ENCODE results near the gene PTPRN2. TPM values are rescaled to one million over a fixed set of nuclear protein-coding genes. Genes with fewer than 3 reads are reported as not detected.
A peak's percentile ranks its signal among the peaks of the same experiment; 100 is the strongest.

The PTPRN2 gene
- total and polyA plus RNA-seq, 2 donors (not counting 1 experiment from before 2014, with no cell fraction given) = 0.54 to 1.2 TPM

GRCh38 chr7:157844141-157844540, 743.5 kb downstream of the PTPRN2 start:
- peaks cover 12% of the 10 kb centered on the region for H3K9me3 ChIP-seq (ENCODE audit: control insufficient read depth, insufficient read depth, low read depth, low read length)
- H3K36me3 ChIP-seq (ENCODE audit: control insufficient read depth, insufficient read depth, low read length) = no peaks in the 10 kb centered on the region
- H3K79me2 ChIP-seq (ENCODE audit: control insufficient read depth, insufficient read depth, low read length) = no peaks in the 10 kb centered on the region

GRCh38 chr7:157843336-157844140, 744.1 kb downstream of the PTPRN2 start:
- Histone ChIP-seq H3K9ac (ENCODE audit: insufficient read depth, low read length) (no peak overlapping the region), H3K27me3 (ENCODE audit: control insufficient read depth, insufficient read depth, low read length) (no peaks in the 10 kb centered on the region), H2AFZ (ENCODE audit: low read length) (no peak overlapping the region), H3K4me1 (ENCODE audit: control insufficient read depth, extremely low read depth, insufficient read depth, low read length) (no peaks in the 10 kb centered on the region), H3K4me2 (ENCODE audit: extremely low read depth, insufficient read depth, low read length) (no peak overlapping the region), H4K20me1 (ENCODE audit: control insufficient read depth, extremely low read depth, insufficient read depth, low read length) (no peaks in the 10 kb centered on the region), H3K27ac (ENCODE audit: insufficient read depth, low read length) (no peak overlapping the region), H3K9me3 (ENCODE audit: control insufficient read depth, insufficient read depth, low read depth, low read length) (peaks cover 13% of the 10 kb centered on the region), H3K79me2 (ENCODE audit: control insufficient read depth, insufficient read depth, low read length) (no peaks in the 10 kb centered on the region), H3K36me3 (ENCODE audit: control insufficient read depth, insufficient read depth, low read length) (no peaks in the 10 kb centered on the region), H3K4me3 (replicated peaks in 1 of 4; ENCODE audit: control extremely low read depth in 1 of 4, insufficient read depth in 1 of 4, low read depth in 3 of 4, low read length in 4 of 4) (no peak overlapping the region)
- DNase-seq (ENCODE audit: low read depth in 2 of 2) = no peak
- no peak for TF ChIP-seq EZH2 (IDR thresholded peaks at IDR 0.05; ENCODE audit: low read length, missing control alignments)
- no peak for TF ChIP-seq CTCF (conservative IDR thresholded peaks at IDR 0.05 in 1 of 2, IDR thresholded peaks at IDR 0.05 in 1 of 2; ENCODE audit: low read depth in 1 of 2, low read length in 2 of 2)

More at GRCh38 chr7:157844141-157844540, 743.5 kb downstream of the PTPRN2 start:
- H3K4me3 ChIP-seq (replicated peaks in 1 of 4; ENCODE audit: control extremely low read depth in 1 of 4, insufficient read depth in 1 of 4, low read depth in 3 of 4, low read length in 4 of 4) = no peak overlapping the region
- H3K27ac ChIP-seq (ENCODE audit: insufficient read depth, low read length) = no peak overlapping the region
- TF ChIP-seq EZH2 (IDR thresholded peaks at IDR 0.05; ENCODE audit: low read length, missing control alignments) = no peak
- TF ChIP-seq CTCF (conservative IDR thresholded peaks at IDR 0.05 in 1 of 2, IDR thresholded peaks at IDR 0.05 in 1 of 2; ENCODE audit: low read depth in 1 of 2, low read length in 2 of 2) = no peak
- no peak overlapping the region for H3K9ac ChIP-seq (ENCODE audit: insufficient read depth, low read length)
- no peaks in the 10 kb centered on the region for H4K20me1 ChIP-seq (ENCODE audit: control insufficient read depth, extremely low read depth, insufficient read depth, low read length)
- H3K27me3 ChIP-seq (ENCODE audit: control insufficient read depth, insufficient read depth, low read length) = no peaks in the 10 kb centered on the region
- no peaks in the 10 kb centered on the region for H3K4me1 ChIP-seq (ENCODE audit: control insufficient read depth, extremely low read depth, insufficient read depth, low read length)
- no peak overlapping the region for H3K4me2 ChIP-seq (ENCODE audit: extremely low read depth, insufficient read depth, low read length)
- DNase-seq (ENCODE audit: low read depth in 2 of 2) = no peak
- no peak overlapping the region for H2AFZ ChIP-seq (ENCODE audit: low read length)

GRCh38 chr7:157841773-157842370, 745.8 kb downstream of the PTPRN2 start:
- H3K9ac ChIP-seq (ENCODE audit: insufficient read depth, low read length) = no peak overlapping the region
- peak in 1 of 2 donors; percentile 45 for DNase-seq (ENCODE audit: low read depth in 2 of 2)
- no peaks in the 10 kb centered on the region for H4K20me1 ChIP-seq (ENCODE audit: control insufficient read depth, extremely low read depth, insufficient read depth, low read length)
- no peaks in the 10 kb centered on the region for H3K36me3 ChIP-seq (ENCODE audit: control insufficient read depth, insufficient read depth, low read length)
- H3K27me3 ChIP-seq (ENCODE audit: control insufficient read depth, insufficient read depth, low read length) = no peaks in the 10 kb centered on the region
- peaks cover 13% of the 10 kb centered on the region for H3K9me3 ChIP-seq (ENCODE audit: control insufficient read depth, insufficient read depth, low read depth, low read length)
- H3K4me3 ChIP-seq (replicated peaks in 1 of 4; ENCODE audit: control extremely low read depth in 1 of 4, insufficient read depth in 1 of 4, low read depth in 3 of 4, low read length in 4 of 4) = no peak overlapping the region
- H3K4me2 ChIP-seq (ENCODE audit: extremely low read depth, insufficient read depth, low read length) = no peak overlapping the region
- TF ChIP-seq CTCF (conservative IDR thresholded peaks at IDR 0.05 in 1 of 2, IDR thresholded peaks at IDR 0.05 in 1 of 2; ENCODE audit: low read depth in 1 of 2, low read length in 2 of 2) = no peak
- no peak for TF ChIP-seq EZH2 (IDR thresholded peaks at IDR 0.05; ENCODE audit: low read length, missing control alignments)
- H2AFZ ChIP-seq (ENCODE audit: low read length) = no peak overlapping the region
- no peaks in the 10 kb centered on the region for H3K4me1 ChIP-seq (ENCODE audit: control insufficient read depth, extremely low read depth, insufficient read depth, low read length)
- no peaks in the 10 kb centered on the region for H3K79me2 ChIP-seq (ENCODE audit: control insufficient read depth, insufficient read depth, low read length)
- no peak overlapping the region for H3K27ac ChIP-seq (ENCODE audit: insufficient read depth, low read length)

Measured in fibroblast of lung (primary cell).